Pancreas (tissue), 10 donors: Measurements from ENCODE around the gene MICAL3. TPM values are rescaled to one million over a fixed set of nuclear protein-coding genes. Genes with fewer than 3 reads are reported as not detected.
"Not testable (repeated sequence)": the region's sequence is repeated elsewhere in the genome, so short reads cannot be mapped to it uniquely, and the experiment has no call there.

Experiments
- ATAC-seq, 4 donors: fragments of 200-7000 bp; cut with Tn5 transposase; one replicate each; pipeline versions ENCODE4 v1.8.0 to v1.9.1; 2020; ENCODE audit warnings: mild to moderate bottlenecking in 4 of 4, moderate library complexity in 4 of 4
- DNase-seq, 6 donors: peaks; one replicate each; pipeline ENCODE4 v3.0.0-alpha.2; 2020
- FAIRE-seq: peaks from 2 replicates; lab custom pipeline; 2012; peaks lifted over from hg19 to GRCh38; lab: Jason Lieb, UNC
- H3K27ac ChIP-seq, 4 donors: fragments of 200-600 bp; sonication (generic); 1 replicate in 3 of 4; 2 replicates in 1 of 4; pipeline versions ENCODE4 v1.5.0 to v1.8.0; 2020
- H3K27me3 ChIP-seq, 4 donors: fragments of 200-600 bp; one replicate each; pipeline ENCODE4 v1.8.0; 2021
- H3K36me3 ChIP-seq, 3 donors: fragments of 200-600 bp; sonication (generic) in 1 of 3; one replicate each; pipeline versions ENCODE4 v1.5.0 to v1.8.0; 2020 to 2021
- H3K4me1 ChIP-seq, 3 donors: fragments of 200-600 bp; one replicate each; pipeline ENCODE4 v1.8.0; 2021
- H3K4me3 ChIP-seq, 4 donors: fragments of 200-600 bp; sonication (generic) in 2 of 4; one replicate each; pipeline versions ENCODE4 v1.5.0 to v1.8.0; 2020 to 2021
- H3K9me3 ChIP-seq, 4 donors: fragments of 200-600 bp; one replicate each; pipeline ENCODE4 v1.8.0; 2021
- CTCF ChIP-seq, 4 donors: fragments of 200-600 bp; sonication (generic) in 3 of 4; IDR thresholded peaks; one replicate each; pipeline versions ENCODE4 v1.5.0 to v1.8.0; 2021; ENCODE audit warnings: antibody characterized with exemption in 4 of 4
- WGBS, 2 donors: extraction: QIAGEN DNeasy Blood & Tissue Kit; methylation state at CpG; one replicate each; pipeline ENCODE4 v1.1.7; 2013; 5-methylcytosine and 5-hydroxymethylcytosine counted together
- intact Hi-C, 3 donors: fragments of 100-400 bp; cut with DNase I; formaldehyde crosslinking; loops; one replicate each; pipeline versions ENCODE4 v1.11.1 to v1.14.2; 2022
- polyA plus RNA-seq, 2 donors: library from polyadenylated mRNA; stranded (reverse); fragments of 200-250 nt; gene quantifications; one replicate each; pipeline ENCODE4 v1.2.3, GENCODE V29; 2013
- total RNA-seq, 6 donors: library from RNA; stranded (reverse); fragmentation: NEBNext Ultra II Directional in 4 of 6; extraction: Animal tissue kit (Norgen Biotek cat#: 25700) in 4 of 6; gene quantifications; one replicate each; pipeline versions ENCODE4 v1.2.1 to v1.2.4, GENCODE V29; 2021 to 2023
- donor health status: healthy with polysubstance abuse.
- donor health status: DM: no; HTN: no; CAD: no; lungs with moderate emphysema.
- donor health status: DM: no; HTN: no; CAD: no.
- donor health status: control.
- donor health status: control.
- donor health status: Bipolar disorder and iron deficiency.
- donor health status: DM: yes; HTN: yes; CAD: no.
- donor health status: DM: no; HTN: no; CAD: no.
- donor health status: DM: no; HTN: no; CAD: no.
- donor health status: DM: yes; HTN: yes; CAD: no.

Gene MICAL3
- total and polyA plus RNA-seq, 8 donors = 5.9 to 56.8 (median 25.5) TPM

DNA sequence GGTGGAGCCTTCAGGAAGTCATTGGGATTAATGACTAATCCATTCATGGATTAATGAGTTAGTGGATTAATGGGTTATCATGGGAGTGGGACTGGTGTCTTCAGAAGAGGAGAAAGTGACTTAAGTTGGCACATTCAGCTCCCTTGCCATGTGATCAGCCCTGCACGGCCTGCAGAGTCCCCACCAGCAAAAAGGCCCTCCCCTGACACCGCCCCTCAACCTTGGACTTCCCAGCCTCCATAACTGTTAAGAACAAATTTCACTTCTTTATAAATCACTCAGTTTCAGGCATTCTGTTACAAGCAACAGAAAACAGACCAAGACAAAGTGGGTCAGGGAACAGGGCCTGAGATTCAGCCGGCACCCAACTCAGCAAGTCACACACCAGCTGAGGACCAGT lies 85.3 kb downstream of the MICAL3 start:
- ATAC-seq (peak in 3 of 4 donors; percentile 8 to 17 (median 11)), FAIRE-seq (no peak), DNase-seq (no peak)
- Histone ChIP-seq H3K4me3 (no peak overlapping the region), H3K4me1 (peaks cover 19 to 28% (median 22%) of the 10 kb centered on the region in 3 donors), H3K27me3 (no peaks in the 10 kb centered on the region), H3K36me3 (no peaks in the 10 kb centered on the region), H3K9me3 (no peaks in the 10 kb centered on the region), H3K27ac (no peak overlapping the region)
- TF ChIP-seq CTCF (IDR thresholded peaks at IDR 0.05) = no peak
- intact Hi-C loops = no loop called here
- 74 to 85% methylated on average over 3 of the region's 3 CpGs for WGBS, 2 donors

- H3K9me3 ChIP-seq = no peaks in the 10 kb centered on the region
- H3K4me1 ChIP-seq = peaks cover 19 to 23% (median 22%) of the 10 kb centered on the region in 3 donors
- TF ChIP-seq CTCF (IDR thresholded peaks at IDR 0.05) = no peak
- H3K36me3 ChIP-seq = no peaks in the 10 kb centered on the region
- H3K27me3 ChIP-seq = no peaks in the 10 kb centered on the region
- intact Hi-C loops = no loop called here
- H3K4me3 ChIP-seq = no peak overlapping the region
- DNase-seq (peak in 2 of 6 donors; percentile 40 to 41), ATAC-seq (peak; percentile 54 to 78 (median 63)), FAIRE-seq (no peak)
- WGBS, 2 donors = 42 to 44% methylated on average over 8 of the region's 8 CpGs
- no peak overlapping the region for H3K27ac ChIP-seq
These were observed 85.9 kb downstream of the MICAL3 start for GRCh38 chr22:17938484-17938924.

DNA sequence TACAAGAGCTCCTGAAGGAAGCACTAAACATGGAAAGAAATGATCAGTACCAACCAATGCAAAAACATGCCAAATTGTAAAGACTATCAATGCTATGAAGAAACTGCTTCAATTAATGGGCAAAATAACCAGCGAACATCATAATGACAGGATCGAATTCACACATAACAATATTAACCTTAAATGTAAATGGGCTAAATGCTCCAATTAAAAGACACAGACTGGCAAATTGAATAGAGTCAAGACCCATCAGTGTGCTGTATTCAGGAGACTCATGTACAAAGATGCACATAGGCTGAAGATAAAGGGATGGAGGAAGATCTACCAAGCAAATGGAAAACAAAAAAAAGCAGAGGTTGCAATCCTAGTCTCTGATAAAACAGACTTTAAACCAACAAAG lies 91.9 kb downstream of the MICAL3 start:
- FAIRE-seq, ATAC-seq, H3K27ac ChIP-seq: not testable (repeated sequence)

DNA sequence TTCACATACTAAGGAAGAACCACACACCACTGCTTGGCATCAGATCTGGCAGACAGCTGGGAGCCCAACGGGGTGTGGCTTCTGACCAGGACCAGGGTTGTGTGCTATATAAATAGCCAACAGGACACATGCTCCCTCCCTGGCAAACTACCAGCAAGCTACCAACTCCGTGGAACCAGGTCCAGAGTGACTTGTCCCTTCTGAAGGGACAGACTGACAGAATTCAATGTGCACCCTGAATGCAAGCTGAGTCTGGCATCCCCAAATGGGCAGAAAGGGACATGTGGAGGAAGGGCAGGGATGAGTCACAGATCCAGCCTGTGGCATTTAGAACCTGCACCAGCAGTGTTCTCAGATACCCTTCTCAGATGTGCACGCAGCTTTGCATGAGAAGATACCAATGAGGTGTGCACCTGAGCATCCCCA lies 92.9 kb downstream of the MICAL3 start:
- peak in 3 of 4 donors; percentile 68 to 70 (median 69) for ATAC-seq
- no peaks in the 10 kb centered on the region for H3K27me3 ChIP-seq
- H3K27ac ChIP-seq = no peak overlapping the region
- no peaks in the 10 kb centered on the region for H3K9me3 ChIP-seq
- no peak overlapping the region for H3K4me3 ChIP-seq
- no peaks in the 10 kb centered on the region for H3K4me1 ChIP-seq
- no peak for TF ChIP-seq CTCF (IDR thresholded peaks at IDR 0.05)
- intact Hi-C loops = no loop called here
- FAIRE-seq = no peak
- no peak for DNase-seq
- H3K36me3 ChIP-seq = no peaks in the 10 kb centered on the region
- WGBS, 2 donors = 38 to 44% methylated on average over 3 of the region's 3 CpGs

More for the DNA sequence above, 91.9 kb downstream of the MICAL3 start:
- H3K9me3 ChIP-seq, H3K27me3 ChIP-seq, intact Hi-C loops, H3K36me3 ChIP-seq, DNase-seq, H3K4me3 ChIP-seq, H3K4me1 ChIP-seq: not testable (repeated sequence)
- 94 to 100% methylated on average over 2 of the region's 2 CpGs for WGBS, 2 donors

DNA sequence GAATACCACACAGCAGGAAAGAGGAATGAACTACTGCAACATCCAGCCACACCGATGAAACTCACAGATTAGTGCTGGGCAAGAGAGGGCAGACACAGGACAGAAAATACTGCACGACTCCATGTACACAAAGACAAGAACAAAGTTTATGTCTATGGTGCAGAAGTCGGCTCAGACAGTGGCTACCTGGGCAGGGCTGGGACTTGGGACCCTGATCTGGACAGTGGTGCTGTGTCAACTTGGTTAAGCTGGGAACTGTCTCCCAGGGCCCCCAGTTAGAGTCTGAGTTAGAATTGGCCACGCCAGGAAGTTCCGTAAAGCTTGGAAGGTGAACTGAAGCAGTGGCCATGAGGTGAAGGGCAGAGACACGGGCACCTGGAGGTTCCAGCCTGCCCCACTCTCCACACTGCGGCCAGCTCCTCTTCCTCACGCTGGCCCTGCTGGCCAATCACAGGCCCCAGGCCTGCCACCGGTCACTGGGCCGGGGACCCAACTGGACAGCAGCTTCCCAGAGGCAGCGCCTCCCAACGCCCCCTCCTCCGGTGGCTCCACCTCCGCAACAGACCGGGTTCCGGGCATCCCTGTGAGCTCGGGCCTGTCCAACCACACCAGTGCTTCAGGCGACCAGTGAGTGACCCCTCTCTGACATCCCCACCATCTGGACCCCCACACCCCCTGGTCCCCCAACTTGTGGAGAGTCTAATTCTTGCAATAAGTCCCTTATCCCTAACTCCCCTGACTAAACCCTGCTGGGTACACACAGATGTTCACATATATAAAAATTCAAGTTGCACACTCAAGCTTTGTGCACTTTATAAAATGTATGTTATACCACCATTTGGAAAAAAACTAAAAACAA lies 93.7 kb downstream of the MICAL3 start:
- Histone ChIP-seq H3K36me3 (no peaks in the 10 kb centered on the region), H3K27me3 (no peaks in the 10 kb centered on the region), H3K27ac (no peak overlapping the region), H3K4me1 (peaks cover 0 to 2% (median under 1%) of the 10 kb centered on the region in 3 donors), H3K9me3 (no peaks in the 10 kb centered on the region), H3K4me3 (no peak overlapping the region)
- intact Hi-C loops = no loop called here
- 88 to 93% methylated on average over 18 of the region's 18 CpGs for whole genome bisulfite sequencing, 2 donors
- ATAC-seq (no peak), DNase-seq (no peak), FAIRE-seq (no peak)
- no peak for TF ChIP-seq CTCF (IDR thresholded peaks at IDR 0.05)
